Activated naive CD4-positive, alpha-beta T cell treated with anti-CD3 and anti-CD28 coated beads, Interleukin-2, amount 10 ng/mL, durations not matched to agents 7 days and 5 days (primary cell): ENCODE results near the gene NAP1L5.

Source experiments
- CTCF ChIA-PET: fragments of 350-600 bp; sonication (Branson Sonifier 250); formaldehyde crosslinking; loops from one replicate; lab custom pipeline; 2021; ENCODE audit warnings: antibody characterized with exemption; lab: Charles Lee
- DNase-seq: peaks from one replicate; pipeline ENCODE4 v3.0.0-alpha.2; 2020
- H3K27ac Mint-ChIP-seq: one replicate; pipeline ENCODE4 v1.8.0; 2021; ENCODE audit warnings: mild to moderate bottlenecking, moderate library complexity, mixed read lengths
- H3K27me3 Mint-ChIP-seq: one replicate; pipeline ENCODE4 v1.8.0; 2021; ENCODE audit warnings: mild to moderate bottlenecking, mixed read lengths
- H3K36me3 Mint-ChIP-seq: one replicate; pipeline ENCODE4 v1.8.0; 2021; ENCODE audit warnings: mixed read lengths
- H3K4me1 Mint-ChIP-seq: one replicate; pipeline ENCODE4 v1.8.0; 2021; ENCODE audit warnings: mixed read lengths
- H3K4me3 Mint-ChIP-seq: one replicate; pipeline ENCODE4 v1.8.0; 2021; ENCODE audit warnings: mild to moderate bottlenecking, moderate library complexity, mixed read lengths
- H3K9me3 Mint-ChIP-seq: one replicate; pipeline ENCODE4 v1.8.0; 2021; ENCODE audit warnings: mixed read lengths

The NAP1L5 gene

DNA sequence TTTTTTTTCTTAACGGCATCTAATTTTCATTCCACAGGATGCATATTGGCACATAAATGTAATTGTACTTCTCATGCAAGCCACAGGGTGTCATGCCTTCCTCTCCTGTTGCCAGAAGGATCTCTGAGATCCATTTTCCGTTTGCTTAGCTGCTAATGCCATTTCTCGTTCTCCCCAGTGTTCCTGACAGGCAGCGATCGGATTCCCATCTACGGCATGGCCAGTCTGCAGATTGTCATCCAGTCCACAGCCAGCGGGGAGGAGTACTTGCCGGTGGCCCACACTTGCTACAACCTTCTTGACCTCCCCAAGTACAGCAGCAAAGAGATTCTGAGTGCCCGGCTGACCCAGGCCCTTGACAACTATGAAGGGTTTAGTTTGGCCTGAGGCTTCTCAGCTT lies 8.9 kb upstream of the NAP1L5 start:
- Mint-ChIP-seq H3K4me1 (no peaks in the 10 kb centered on the region), H3K9me3 (no peaks in the 10 kb centered on the region), H3K36me3 (peaks cover 46% of the 10 kb centered on the region), H3K4me3 (no peak overlapping the region), H3K27me3 (no peaks in the 10 kb centered on the region), H3K27ac (no peak overlapping the region)
- CTCF ChIA-PET: interaction anchor here (0.7 kb wide), 1 partner anchor 337 kb away, joined by 3 read pairs; no protein-coding TSS in a partner anchor
- no peak for DNase-seq

DNA sequence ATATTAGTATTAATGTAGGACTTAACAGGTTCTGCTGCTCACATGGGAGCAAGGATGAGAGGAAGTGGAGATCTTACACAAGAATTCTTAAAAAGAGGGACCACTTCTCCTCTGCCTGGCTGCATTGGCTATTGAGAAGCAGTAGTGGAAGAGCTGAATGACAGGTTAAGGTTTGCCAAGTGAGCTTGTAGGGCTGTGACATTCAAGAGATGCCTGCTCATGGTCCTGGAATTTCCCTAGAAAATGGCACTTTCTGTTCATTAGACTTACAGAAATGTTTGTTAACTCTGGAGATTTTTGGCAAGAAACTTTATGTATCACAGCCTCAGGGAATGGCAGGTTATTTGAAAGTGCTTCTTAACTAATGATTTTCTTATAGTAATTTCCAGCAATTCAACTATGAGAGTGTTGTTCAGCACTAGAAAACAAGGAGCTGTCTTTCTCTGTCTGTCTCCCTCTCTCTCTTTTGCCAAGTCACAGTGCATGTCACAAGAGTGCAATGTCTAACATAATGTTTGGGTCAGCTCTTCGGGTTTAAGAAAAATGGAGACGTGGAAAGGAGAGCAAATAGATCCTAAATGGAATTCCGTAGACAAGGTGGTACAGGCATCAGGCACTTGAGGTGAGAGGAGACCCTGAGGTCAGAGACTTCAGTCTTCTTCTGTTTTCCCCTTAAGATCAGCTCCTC lies 8.3 kb upstream of the NAP1L5 start:
- H3K27me3 Mint-ChIP-seq: no peaks in the 10 kb centered on the region
- H3K36me3 Mint-ChIP-seq: peaks cover 42% of the 10 kb centered on the region
- CTCF ChIA-PET: interaction anchor here (0.6 to 0.7 kb wide), 2 partner anchors 28 to 337 kb away, joined by 3 read pairs; no protein-coding TSS in a partner anchor
- no peaks in the 10 kb centered on the region for H3K4me1 Mint-ChIP-seq
- no peak overlapping the region for H3K4me3 Mint-ChIP-seq
- DNase-seq: no peak
- no peak overlapping the region for H3K27ac Mint-ChIP-seq
- H3K9me3 Mint-ChIP-seq: no peaks in the 10 kb centered on the region

DNA sequence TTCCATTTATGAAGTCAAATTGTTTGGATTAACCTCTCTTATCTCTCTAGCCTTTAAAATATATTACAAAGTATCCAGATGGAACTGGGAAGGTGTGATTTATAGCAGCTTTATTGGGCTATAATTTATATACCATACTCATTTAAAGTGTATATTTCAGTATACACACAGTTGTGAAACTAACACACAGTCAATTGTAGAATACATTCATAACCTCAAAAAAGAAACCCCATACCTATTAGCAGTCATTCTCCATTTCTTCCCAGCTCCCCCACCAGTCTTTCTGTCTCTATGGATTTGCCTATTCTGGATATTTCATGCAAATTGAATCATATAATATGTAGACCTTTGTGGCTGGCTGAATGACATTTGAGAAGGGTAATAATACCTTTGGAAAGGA lies 7.6 kb upstream of the NAP1L5 start:
- no peaks in the 10 kb centered on the region for H3K4me1 Mint-ChIP-seq
- no peak overlapping the region for H3K4me3 Mint-ChIP-seq
- H3K9me3 Mint-ChIP-seq: no peaks in the 10 kb centered on the region
- no peak for DNase-seq
- CTCF ChIA-PET: no interaction called here
- no peaks in the 10 kb centered on the region for H3K27me3 Mint-ChIP-seq
- H3K36me3 Mint-ChIP-seq: peaks cover 40% of the 10 kb centered on the region
- no peak overlapping the region for H3K27ac Mint-ChIP-seq

DNA sequence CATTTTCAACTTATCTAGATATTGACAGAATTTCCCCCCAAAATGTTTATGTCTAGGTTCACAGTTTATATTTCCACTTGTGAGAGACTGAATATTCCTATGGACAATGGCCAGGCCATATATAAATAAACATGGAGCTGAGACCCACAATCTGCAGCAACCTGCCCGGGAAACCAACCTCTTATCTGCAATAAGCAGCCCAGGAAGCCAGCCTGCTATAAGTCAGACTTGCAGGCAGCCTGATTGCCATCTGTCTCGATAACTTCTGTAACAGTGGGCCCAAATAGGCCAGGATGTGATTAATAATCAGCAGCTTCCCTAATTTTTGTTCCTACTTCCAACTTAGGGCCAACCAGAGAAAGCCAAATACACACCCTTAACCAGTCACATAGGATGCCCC lies 5.2 kb upstream of the NAP1L5 start:
- Mint-ChIP-seq H3K27ac (no peak overlapping the region), H3K9me3 (no peaks in the 10 kb centered on the region), H3K4me1 (peaks cover 6% of the 10 kb centered on the region), H3K36me3 (peaks cover 31% of the 10 kb centered on the region), H3K4me3 (no peak overlapping the region), H3K27me3 (no peaks in the 10 kb centered on the region)
- CTCF ChIA-PET: interaction anchor here (1.0 kb wide), 1 partner anchor 9 kb away, joined by 3 read pairs; no protein-coding TSS in a partner anchor
- DNase-seq: no peak

DNA sequence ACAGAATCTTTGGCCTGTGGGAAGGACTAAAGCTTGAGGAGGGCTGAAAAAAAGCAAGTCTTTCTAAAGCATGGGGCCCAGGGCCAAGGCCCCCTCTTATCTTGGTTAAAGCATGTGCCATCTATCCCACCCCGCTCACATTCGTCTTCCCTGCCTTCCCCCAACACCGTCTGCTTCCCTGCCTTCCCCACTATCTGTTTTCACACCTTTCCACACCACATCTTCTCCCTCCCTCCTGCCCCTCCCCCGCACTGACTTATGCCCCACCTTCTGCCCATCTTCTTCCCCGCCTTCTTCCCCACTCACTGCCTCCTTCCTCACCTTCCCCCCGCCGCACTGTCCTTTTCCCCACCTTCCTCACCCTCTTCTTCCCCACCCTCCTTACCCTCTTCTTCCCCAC lies 890 bp upstream of the NAP1L5 start:
- CTCF ChIA-PET: no interaction called here
- Mint-ChIP-seq H3K9me3 (no peaks in the 10 kb centered on the region), H3K36me3 (peaks cover 19% of the 10 kb centered on the region), H3K4me1 (peaks cover 14% of the 10 kb centered on the region), H3K4me3 (peak overlapping the region; percentile 81), H3K27me3 (no peaks in the 10 kb centered on the region), H3K27ac (no peak overlapping the region)
- no peak for DNase-seq

DNA sequence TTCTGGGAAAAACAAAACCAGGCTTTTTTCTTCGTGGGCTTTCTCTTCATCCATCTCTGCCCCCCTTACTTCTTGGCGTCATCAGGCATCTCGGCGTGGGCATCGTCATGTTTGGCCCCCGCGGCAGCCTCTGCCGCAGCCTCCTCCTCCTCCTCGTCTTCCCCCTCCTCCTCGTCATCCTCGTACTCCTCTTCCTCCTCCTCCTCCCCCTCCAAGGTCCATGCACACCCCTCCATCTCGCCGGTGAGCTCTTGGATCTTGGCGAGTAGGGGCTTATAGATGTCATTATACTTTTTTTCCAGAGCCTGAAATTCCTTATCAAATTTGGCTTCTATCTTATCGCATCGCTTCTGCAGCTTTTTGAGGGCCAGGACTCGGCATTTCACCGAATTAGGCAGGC lies 488 bp downstream of the NAP1L5 start:
- H3K9me3 Mint-ChIP-seq: no peaks in the 10 kb centered on the region
- H3K4me1 Mint-ChIP-seq: peaks cover 14% of the 10 kb centered on the region
- no peaks in the 10 kb centered on the region for H3K27me3 Mint-ChIP-seq
- peaks cover 16% of the 10 kb centered on the region for H3K36me3 Mint-ChIP-seq
- peak overlapping the region; percentile 81 for H3K4me3 Mint-ChIP-seq
- CTCF ChIA-PET: no interaction called here
- peak; percentile 36 for DNase-seq
- peak overlapping the region; percentile 88 for H3K27ac Mint-ChIP-seq

DNA sequence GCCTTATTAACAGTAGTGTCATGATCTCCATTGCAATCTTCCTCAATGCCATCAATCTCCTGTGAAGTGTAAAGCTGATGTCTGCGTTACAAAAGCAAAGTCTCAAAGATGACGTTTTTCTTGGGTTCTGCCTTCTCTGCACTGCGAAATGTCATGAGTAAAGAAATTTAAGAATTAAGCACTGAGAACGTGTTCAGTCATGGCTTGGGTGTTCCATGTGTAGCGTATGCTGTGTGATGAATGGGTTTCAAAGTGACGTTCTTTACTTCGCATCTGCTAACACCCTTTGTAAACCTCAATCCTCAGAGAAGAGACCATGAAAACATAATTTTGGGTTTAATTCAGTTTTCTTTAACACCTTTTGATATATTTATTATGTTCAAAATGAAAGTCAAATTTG lies 999 bp downstream of the NAP1L5 start:
- no peaks in the 10 kb centered on the region for H3K9me3 Mint-ChIP-seq
- no peaks in the 10 kb centered on the region for H3K27me3 Mint-ChIP-seq
- peaks cover 16% of the 10 kb centered on the region for H3K36me3 Mint-ChIP-seq
- peak overlapping the region; percentile 81 for H3K4me3 Mint-ChIP-seq
- CTCF ChIA-PET: no interaction called here
- H3K4me1 Mint-ChIP-seq: peaks cover 14% of the 10 kb centered on the region
- H3K27ac Mint-ChIP-seq: no peak overlapping the region
- DNase-seq: no peak

DNA sequence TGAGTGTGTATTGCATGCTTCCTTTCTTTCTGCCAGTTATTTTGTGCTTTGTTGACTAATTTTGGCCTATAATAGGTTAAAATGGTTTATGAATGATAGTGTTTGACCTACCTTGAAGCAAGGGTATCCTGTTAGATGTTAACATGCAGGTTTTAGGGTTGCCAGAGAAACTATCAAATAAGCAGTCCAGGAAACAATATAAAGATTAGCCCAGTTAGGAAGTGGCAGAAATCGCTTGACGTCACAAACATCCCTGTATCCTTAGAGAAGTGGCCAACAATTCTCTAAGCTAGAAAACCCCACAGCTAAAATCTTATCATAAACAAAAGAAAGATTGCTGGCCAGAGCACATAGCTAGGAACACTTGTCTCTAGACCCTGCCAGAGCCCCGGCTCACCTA lies 3.8 kb downstream of the NAP1L5 start:
- no peak for DNase-seq
- CTCF ChIA-PET: interaction anchor here (1.5 kb wide), 1 partner anchor 9 kb away, joined by 3 read pairs; no protein-coding TSS in a partner anchor
- H3K27ac Mint-ChIP-seq: no peak overlapping the region
- H3K4me1 Mint-ChIP-seq: peaks cover 13% of the 10 kb centered on the region
- H3K9me3 Mint-ChIP-seq: no peaks in the 10 kb centered on the region
- no peaks in the 10 kb centered on the region for H3K27me3 Mint-ChIP-seq
- H3K36me3 Mint-ChIP-seq: peaks cover 28% of the 10 kb centered on the region
- H3K4me3 Mint-ChIP-seq: no peak overlapping the region

DNA sequence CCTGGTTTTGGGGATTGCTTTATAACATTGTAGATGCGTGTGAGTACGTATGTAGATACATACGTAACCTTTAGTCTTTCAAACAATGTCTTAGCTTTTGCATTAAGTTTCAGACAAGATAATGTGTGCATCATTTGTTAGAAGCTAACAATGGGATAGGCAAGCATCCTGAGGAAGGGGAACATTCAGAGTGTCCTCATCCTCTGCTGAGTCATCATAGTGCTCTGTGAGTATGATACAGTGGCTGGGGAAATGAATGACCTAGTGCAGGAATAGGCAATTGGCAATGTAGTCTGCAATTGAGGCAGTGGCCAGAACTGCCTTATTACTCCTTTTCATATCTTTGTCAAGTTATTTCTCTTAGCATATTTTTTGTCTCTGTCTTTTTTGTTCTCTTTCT lies 7.3 kb downstream of the NAP1L5 start:
- Mint-ChIP-seq H3K9me3 (no peaks in the 10 kb centered on the region), H3K27ac (no peak overlapping the region), H3K36me3 (peaks cover 31% of the 10 kb centered on the region)

DNA sequence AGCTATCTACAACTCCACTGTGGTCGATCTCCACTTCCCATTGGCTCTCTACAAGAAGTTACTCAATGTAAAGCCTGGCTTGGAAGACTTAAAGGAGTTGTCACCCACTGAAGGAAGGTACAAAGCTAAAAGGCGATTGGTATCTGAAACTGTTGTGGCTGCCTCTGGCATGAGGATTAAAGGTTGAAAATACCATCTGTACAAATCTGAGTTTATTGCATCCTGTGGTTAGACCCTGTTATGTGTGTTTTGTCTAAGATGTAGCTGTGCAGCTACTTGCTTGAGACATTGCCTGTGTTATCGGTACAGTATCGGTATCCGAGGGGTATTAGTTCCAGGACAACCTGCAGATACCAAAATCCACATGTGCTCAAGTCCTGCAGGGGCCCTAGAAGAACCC lies 16.4 kb downstream of the NAP1L5 start:
- no peaks in the 10 kb centered on the region for H3K9me3 Mint-ChIP-seq
- CTCF ChIA-PET: no interaction called here
- no peak for DNase-seq
- peaks cover 6% of the 10 kb centered on the region for H3K4me1 Mint-ChIP-seq
- peaks cover 63% of the 10 kb centered on the region for H3K36me3 Mint-ChIP-seq
- H3K27me3 Mint-ChIP-seq: no peaks in the 10 kb centered on the region
- H3K27ac Mint-ChIP-seq: no peak overlapping the region
- H3K4me3 Mint-ChIP-seq: no peak overlapping the region

More for the DNA sequence above, 7.3 kb downstream of the NAP1L5 start:
- Mint-ChIP-seq H3K4me3 (no peak overlapping the region), H3K4me1 (no peaks in the 10 kb centered on the region), H3K27me3 (no peaks in the 10 kb centered on the region)
- no peak for DNase-seq
- CTCF ChIA-PET: no interaction called here

DNA sequence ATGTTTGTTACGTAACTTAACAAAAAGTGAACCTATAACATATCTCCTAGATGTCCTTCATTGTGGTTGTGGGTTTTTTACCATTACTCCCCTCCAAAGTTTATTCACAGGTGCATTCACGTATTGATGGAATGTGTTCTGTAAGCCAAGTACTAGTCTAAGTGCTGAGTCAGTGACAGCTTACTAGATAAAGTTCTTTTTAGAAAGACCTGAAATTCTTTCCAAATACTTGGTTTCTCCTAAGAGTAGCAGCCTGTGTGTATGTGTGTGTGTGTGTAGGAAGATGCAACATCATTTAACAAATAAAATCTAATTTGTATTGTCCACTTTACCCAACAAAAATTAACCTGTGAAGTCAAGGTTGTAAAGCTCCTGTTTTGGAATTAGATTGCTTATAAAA lies 22.1 kb downstream of the NAP1L5 start:
- CTCF ChIA-PET: no interaction called here

DNA sequence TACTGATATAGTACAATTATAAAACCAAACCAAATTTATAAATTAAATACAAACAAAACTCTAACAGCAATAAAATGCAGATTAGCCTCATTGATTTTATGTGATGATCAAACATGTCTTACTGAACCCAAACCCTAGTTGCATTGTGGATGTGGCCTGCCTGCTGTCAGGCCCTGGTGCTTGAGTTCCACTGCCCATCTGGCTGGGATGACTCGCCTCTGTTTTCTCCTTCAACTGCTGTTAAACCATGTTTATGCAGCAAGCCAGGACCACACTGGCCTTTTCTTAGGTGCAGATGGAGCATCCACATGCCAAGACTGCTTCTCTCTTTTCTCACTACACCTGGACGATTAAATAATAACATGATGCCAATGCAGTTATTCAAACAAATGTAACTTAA lies 22.6 kb downstream of the NAP1L5 start:
- Mint-ChIP-seq H3K27ac (no peak overlapping the region), H3K4me3 (no peak overlapping the region), H3K27me3 (no peaks in the 10 kb centered on the region), H3K36me3 (peaks cover 45% of the 10 kb centered on the region), H3K9me3 (no peaks in the 10 kb centered on the region), H3K4me1 (peaks cover 6% of the 10 kb centered on the region)
- DNase-seq: no peak
- CTCF ChIA-PET: no interaction called here

More for the DNA sequence above, 22.1 kb downstream of the NAP1L5 start:
- no peak overlapping the region for H3K4me3 Mint-ChIP-seq
- H3K27ac Mint-ChIP-seq: no peak overlapping the region
- no peaks in the 10 kb centered on the region for H3K27me3 Mint-ChIP-seq
- no peaks in the 10 kb centered on the region for H3K9me3 Mint-ChIP-seq
- peaks cover 43% of the 10 kb centered on the region for H3K36me3 Mint-ChIP-seq
- H3K4me1 Mint-ChIP-seq: peaks cover 6% of the 10 kb centered on the region
- DNase-seq: no peak

DNA sequence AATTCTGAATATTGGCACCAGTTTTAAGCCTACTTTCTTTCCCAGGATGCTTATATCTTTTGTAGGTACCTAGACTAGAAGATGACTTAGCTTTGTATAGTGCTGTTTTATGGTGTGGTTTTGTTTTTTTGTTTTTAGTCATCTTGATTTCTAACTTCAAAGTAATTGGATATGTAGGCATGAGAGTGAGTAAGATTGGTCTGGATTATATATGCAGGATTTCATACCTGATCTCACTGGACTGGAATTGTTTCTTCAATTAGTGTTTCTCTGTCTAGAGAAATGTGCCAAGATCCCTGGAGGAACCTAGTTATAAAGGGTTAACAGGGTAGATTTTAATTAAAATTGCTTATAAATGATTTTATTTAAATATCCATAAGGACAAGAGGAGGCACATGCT lies 23.1 kb downstream of the NAP1L5 start:
- no peak overlapping the region for H3K4me3 Mint-ChIP-seq
- no peak for DNase-seq
- H3K9me3 Mint-ChIP-seq: no peaks in the 10 kb centered on the region
- peaks cover 6% of the 10 kb centered on the region for H3K4me1 Mint-ChIP-seq
- H3K27me3 Mint-ChIP-seq: no peaks in the 10 kb centered on the region
- no peak overlapping the region for H3K27ac Mint-ChIP-seq
- peaks cover 45% of the 10 kb centered on the region for H3K36me3 Mint-ChIP-seq
- CTCF ChIA-PET: interaction anchor here (1.8 kb wide), 1 partner anchor 15 kb away, joined by 5 read pairs; no protein-coding TSS in a partner anchor

DNA sequence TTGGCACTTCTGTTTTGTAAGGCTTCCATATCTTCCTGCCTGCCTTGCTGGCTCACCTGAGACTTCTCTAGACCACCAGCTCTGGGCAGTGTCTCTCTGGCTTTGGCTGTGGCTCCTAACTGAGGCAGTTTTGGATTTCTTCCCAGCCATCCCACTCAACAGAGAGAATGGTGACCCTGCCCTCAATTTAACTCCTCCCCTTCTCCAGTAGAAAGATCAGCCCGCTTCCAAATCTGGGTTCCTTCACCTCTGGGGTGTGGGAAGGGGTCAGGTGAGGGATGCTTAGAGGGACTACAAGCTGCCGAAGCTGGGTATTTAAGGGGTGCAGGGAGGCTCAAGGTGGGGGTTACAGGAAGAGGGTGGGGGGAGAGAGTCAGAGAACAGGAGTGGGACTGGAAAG lies 23.7 kb downstream of the NAP1L5 start:
- Mint-ChIP-seq H3K4me1 (peaks cover 6% of the 10 kb centered on the region), H3K4me3 (no peak overlapping the region), H3K36me3 (peaks cover 44% of the 10 kb centered on the region), H3K27me3 (no peaks in the 10 kb centered on the region), H3K27ac (no peak overlapping the region), H3K9me3 (no peaks in the 10 kb centered on the region)
- CTCF ChIA-PET: interaction anchor here (0.8 to 1.8 kb wide), 3 partner anchors 10 to 350 kb away, joined by 3 to 7 read pairs (median 5); no protein-coding TSS in a partner anchor
- no peak for DNase-seq

DNA sequence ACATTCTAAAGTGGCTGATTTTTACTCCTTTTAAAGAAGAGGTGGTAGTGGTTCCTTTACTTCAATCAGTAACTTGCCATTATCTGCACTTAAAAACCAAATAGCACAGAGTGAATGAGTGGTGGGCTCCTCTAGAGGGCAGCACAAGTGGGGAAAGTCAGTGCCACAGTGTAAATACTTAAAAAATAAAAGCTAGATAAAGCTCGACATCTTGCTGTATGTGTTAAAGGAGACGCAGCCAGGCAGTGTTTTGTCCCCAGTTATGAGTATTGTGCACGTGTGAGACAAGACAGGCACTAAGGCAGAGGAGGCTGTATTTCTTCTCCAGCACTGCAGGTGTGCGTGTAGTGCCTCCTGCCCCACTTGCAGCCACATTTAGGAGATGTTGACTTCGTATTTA lies 24.6 kb downstream of the NAP1L5 start:
- Mint-ChIP-seq H3K36me3 (peaks cover 44% of the 10 kb centered on the region), H3K27me3 (no peaks in the 10 kb centered on the region)

More for the DNA sequence above, 24.6 kb downstream of the NAP1L5 start:
- CTCF ChIA-PET: interaction anchor here (0.6 to 1.8 kb wide), 7 partner anchors 11 to 350 kb away, joined by 3 to 7 read pairs (median 3); no protein-coding TSS in a partner anchor
- peak; percentile 42 for DNase-seq
- Mint-ChIP-seq H3K9me3 (no peaks in the 10 kb centered on the region), H3K27ac (no peak overlapping the region), H3K4me1 (peaks cover 6% of the 10 kb centered on the region), H3K4me3 (no peak overlapping the region)
